NAMALWA (cell line): Measurements from ENCODE around the gene CRYZL1.
A peak's percentile ranks its signal among the peaks of the same experiment; 100 is the strongest.

ENCODE experiments used
- DNase-seq: peaks from one replicate; pipeline ENCODE4 v3.0.0-alpha.2; 2015; ENCODE audit warnings: low spot score

CRYZL1 gene

DNA sequence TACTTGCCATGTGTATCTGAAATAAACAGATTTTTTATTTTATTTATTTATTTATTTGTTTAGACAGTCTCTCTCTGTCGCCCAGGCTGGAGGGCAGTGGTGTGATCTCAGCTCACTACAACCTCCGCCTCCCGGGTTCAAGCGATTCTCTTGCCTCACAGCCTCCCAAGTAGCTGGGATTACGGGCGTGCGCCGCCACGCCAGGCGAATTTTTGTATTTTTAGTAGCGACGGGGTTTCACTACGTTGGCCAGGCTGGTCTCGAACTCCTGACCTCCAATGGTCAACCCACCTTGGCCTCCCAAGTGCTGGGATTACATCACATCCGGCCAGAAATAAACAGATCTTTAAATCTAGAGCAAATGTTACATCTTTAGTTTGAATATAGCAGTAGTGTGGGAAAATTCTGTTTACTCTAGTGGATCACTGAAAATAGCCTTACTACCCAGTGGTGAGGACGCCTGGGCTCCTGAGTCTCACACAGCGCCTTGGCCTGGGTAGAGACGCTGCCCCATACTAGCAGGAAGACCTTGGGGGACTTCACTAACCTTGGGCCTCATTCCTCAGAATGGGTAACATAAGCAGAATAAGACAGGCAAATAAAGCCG is 100.3 kb downstream of the CRYZL1 start:
- peak; percentile 65 for DNase-seq

DNA sequence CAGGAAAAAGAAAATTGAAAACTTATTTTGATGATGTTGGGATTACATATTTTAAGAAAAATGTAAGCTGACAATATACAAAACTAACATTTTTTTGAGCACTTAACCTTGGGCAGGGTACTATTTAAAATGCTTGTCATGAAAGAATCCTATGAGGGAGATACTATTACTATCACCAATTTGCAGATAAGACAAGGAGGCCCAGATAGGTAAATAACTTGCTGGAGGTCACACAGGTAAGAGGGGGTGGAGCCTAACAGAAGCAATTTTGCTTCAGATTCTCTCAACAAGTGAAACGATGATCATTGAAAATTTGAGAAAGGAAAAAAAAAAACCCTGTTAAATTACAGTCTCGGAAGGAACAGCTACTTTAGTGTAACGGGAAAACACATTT is 100.8 kb downstream of the CRYZL1 start:
- DNase-seq, result peak; percentile 32

DNA sequence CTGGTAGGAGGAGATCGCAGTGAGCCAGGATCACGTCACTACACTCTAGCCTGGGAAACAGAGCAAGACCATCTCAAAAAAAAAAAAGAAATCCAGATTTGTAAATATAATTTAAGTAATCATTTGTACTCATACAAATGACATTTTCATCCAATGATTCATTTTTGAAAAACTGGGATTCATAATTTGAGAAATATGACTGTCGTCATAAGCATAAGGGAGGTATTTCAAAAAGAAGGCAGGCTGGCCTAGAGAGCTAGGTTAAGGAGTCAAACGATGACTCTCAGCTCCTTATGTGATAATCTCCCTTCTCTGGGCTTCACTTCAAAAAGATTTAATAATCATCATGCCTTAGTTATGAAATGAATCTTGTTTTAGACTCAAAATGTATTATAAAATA is 101.9 kb downstream of the CRYZL1 start:
- DNase-seq, result no peak
